Renal cortical epithelial cell (primary cell): ENCODE results near the gene HTT. TPM values are rescaled to one million over a fixed set of nuclear protein-coding genes. Genes with fewer than 3 reads are reported as not detected.

Experiments used
- DNase-seq: peaks from one replicate; pipeline ENCODE4 v3.0.0-alpha.2; 2011; ENCODE audit warnings: low read depth
- total RNA-seq: library from RNA; depleted of rRNA; stranded (reverse); fragments of >200 nt; gene quantifications from 2 replicates; pipeline ENCODE4 v1.2.3, GENCODE V29; 2014

HTT gene
- total RNA-seq, 1 donor from 2014 or later: 91.8 TPM

GRCh38 chr4:3263053-3263875 lies 188.8 kb downstream of the HTT start:
- no peak for DNase-seq

- no peak for DNase-seq
Measured at GRCh38 chr4:3263876-3264193, 189.4 kb downstream of the HTT start.

DNA sequence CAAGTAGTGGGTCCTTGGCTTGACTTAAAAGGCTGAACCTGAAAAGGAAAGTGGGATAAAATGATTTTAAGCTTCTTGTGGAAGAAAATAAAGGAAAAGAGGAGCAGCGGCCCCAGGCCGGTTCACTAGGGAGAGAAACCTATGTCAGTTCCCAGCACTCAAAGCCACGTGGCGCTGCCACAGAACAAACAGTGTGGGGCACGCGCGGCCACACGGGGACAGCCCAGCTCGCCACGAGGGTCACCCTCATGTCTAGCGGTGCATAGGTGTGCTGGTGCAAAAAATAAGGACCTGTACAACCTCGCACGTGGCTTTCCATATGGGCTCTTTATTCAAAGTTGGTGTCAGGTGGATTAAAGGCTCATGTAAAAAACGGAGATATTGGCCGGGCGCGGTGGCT lies 191.6 kb downstream of the HTT start:
- no peak for DNase-seq

GRCh38 chr4:3267576-3268394 lies 193.3 kb downstream of the HTT start:
- no peak for DNase-seq

DNA sequence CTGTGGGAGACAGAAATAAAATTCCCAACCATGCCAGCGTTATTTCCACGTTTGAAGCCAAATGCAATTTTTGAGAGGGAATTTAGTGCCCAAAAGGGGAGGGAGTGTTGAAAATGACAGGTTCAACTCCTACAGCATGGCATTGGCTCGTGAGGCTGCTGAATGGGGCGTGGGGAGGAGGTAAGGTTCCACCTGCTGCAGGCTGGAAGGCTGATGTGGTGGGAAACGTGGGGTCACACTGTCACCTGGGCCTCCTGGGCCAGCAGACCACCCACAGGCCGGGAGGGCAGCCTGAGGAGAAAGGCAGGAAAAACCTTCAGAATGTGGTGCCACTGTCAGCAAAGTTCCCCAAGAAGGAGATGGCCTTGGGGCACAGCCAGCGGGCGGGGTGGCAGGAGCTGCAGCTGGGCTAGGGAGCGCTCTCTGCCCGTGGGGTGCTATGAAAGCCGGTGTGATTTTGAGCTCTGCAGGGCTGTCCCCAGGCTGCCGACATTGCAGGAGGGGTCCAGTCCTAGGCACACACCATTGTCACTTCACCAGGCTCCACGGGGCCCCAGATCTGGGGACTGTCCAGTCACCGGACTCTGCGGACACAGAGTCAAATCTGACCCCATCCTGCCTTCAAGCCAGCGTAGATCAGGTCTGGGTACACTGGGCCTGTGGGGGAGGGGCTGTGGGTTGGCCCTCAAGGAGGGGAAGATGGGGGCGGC lies 194.1 kb downstream of the HTT start:
- DNase-seq: no peak

- DNase-seq: no peak
Measured at GRCh38 chr4:3269105-3269927, 194.8 kb downstream of the HTT start.

GRCh38 chr4:3269991-3270611 lies 195.6 kb downstream of the HTT start:
- DNase-seq: no peak

DNA sequence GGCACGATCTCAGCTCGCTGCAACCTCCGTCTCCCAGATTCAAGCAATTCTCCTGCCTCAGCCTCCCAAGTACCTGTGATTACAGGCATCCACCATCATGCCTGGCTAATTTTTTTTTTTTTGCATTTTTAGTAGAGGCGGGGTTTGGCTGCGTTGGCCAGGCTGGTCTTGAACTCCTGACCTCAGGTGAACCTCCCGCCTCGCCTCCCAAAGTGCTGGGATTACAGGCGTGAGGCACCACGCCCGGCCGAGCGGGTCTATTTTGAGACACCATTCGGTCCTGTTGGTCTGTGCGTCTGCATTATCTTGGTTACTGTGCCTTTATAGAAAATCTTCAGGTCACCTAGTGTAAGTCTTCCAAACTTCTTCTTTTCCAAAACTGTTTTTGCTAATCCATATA lies 196.7 kb downstream of the HTT start:
- no peak for DNase-seq

DNA sequence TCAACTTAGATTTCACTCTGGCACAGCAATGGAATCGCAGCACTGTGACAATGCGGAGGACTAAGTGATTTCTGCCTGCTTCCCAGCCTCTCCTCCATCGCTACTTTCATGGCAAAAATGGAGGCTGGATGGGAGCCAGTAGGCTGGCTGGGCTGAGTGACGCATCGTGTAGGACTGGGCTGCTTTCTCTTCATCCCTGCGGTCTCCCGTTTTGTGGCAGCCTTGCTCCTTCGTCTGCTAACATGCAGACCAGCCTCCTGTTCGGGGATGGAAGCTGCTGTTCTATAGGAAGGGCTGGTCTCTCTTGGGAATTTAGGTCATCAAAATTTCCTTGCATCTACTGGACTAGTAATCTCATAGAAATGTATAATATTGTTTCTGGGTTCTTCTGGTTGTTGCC lies 202.5 kb downstream of the HTT start:
- no peak for DNase-seq

DNA sequence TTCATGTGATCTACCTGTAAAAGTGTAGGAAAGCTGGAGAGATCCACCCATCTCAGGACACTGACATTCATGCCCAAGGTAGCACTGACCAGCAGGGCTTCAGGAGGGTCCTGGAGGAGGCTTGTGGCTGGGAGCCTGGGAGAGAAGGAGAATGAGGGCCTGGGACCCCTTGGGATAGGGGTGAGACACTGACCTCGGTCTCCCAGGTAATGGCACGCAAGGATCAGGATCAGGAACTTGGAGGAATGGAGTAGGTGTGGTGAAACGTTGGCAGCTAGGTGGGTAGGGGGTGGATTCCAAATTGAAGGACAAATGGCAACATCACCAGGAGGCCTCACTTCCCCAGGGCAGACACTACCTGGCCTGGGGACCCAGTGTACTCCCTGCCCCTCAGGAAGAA lies 206.0 kb downstream of the HTT start:
- DNase-seq: no peak

DNA sequence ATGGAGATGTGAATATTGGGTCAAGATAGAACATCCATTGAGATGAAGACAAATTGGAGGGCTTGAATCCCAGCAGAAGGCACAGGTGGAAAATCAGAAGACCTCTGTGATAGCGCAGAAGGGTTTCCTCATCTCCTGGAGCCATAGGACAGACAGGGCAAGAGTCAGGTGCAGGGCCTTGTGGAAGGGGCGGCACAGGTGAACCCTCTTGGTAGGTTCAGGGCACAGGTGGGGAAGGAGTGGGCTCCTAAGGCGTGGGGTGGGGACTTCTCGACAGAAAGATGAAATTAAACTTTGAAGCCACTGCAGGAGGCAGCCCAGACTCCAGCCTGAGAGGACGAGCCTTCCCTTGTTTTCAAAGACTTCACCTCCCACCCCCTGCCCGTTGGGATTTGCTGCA lies 209.0 kb downstream of the HTT start:
- no peak for DNase-seq

DNA sequence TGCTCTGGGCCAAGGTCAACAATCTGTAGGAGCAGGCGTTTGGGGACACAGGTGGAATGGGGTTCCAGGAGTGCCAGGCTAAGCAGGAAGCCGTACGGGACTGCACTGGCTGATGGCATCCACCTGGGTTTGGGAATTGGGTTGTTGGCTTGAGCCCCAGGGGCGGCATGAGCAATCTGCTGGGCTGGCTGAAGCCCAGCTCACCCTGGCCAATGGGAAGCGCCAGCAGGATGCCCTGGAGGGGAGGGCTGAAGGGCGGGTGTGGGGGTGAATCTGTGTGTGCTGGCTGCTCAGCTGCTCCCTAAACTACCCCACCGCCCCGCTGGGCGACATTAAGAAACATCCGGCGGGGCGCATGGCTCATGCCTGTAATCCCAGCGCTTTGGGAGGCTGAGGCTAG lies 209.4 kb downstream of the HTT start:
- DNase-seq: no peak

DNA sequence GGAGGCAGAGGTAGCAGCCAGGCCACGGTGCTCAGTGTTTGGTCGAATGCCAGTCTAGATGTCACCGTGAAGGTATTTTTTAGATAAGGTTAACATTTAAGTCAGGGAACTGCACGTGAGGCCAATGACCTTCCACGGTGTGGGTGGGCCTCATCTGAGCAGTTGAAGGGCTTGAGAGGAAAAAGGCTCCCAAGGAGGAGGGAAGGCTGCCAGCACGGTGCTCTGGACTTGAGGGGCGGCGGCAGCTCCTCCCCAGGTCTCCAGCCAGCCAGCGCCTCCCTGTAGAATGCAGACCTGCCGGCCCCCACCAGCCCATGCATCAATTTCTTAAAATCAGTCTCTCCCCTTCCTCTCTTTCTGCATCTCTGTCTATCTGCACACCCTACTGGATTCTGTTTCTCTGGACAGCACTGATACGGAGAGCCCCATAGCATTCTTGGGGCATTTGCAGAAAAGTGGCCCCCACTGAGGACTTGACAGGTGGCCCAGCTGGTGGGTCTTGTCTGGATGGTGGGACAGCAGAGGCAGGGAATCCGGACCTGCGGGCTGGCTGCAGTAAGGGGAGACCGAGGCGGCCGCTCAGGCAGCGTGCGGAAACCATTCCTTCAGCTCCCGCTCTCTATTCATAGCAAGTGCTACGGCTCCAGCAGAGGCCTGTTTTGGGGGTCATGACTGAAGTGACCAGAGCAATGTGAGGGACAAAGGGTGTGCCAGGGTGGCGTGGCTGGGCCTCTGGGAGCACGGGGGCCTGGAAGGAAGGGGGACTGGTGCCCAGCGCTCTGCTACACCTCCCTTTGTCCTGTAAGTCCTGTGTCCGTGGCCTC lies 210.5 kb downstream of the HTT start:
- DNase-seq: no peak

DNA sequence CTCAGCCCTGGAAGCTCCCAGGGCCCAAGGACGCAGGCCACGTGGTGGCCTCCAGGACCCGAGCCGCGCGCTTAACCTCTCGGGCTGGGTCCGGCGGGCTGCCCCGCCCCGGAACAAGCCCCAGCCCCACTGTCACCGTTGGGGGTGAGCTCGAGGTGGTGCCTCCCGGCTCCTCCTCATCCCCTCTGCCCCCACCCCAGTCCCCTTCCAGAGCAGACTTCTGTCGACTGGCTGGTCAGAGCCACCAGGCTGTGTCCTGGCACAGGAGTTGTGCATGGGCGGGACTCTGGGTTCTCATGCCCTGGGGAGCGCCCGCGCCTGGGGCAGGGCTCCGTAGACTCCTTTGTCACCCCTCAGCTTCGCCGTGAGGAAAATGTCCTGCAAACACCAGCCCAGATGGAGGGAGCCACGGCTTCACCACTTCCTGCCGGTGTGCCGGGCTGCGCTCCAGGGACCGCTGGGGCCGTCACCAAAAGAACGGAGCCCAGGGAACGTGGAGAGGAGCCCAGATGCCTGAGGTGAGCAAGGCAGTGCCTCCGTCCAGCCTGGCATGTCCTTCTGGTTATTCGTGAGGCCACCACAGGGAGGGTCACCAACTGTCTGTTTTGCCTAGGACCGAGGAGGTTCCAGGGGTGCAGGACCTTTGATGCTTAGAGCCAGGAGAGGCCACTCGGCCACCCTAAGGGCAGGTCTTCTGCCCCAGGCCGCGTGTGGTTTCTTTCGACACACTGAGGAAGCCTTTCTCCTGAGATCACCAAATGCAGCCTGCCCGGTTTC lies 211.3 kb downstream of the HTT start:
- DNase-seq: no peak

GRCh38 chr4:3286335-3287175 lies 212.1 kb downstream of the HTT start:
- DNase-seq: no peak

- no peak for DNase-seq
Measured at GRCh38 chr4:3287271-3287971, 212.9 kb downstream of the HTT start.

DNA sequence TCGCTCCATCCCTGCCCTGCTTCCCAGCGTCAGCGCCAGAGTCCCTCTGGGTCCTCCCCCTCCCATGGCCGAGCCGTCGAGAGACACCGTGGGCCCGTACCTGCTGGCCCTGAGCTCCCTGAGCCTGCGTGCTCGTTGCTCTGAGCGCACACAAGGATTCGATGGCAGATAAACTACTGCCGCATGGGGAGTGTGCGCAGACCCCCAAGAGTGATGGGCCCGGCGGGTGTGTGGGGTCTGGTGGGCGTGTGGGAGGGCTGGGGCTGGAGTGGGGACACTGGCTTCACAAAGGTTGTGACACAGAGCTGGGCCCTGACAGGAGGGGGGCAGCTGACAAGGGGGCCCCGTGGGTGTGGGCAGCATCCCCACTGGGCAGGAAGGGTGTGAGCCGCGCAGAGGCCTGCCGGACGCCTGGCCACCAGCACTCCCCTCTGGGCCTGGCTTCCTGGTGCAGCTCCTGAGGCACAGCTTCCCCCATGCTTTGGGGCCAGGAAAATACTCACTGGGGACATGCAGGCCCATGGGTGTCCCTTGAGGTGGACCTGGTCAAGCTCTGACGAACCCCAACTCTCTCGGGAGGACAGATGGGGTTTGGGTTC lies 213.6 kb downstream of the HTT start:
- no peak for DNase-seq
